HepG2 (cell line): ENCODE data around the gene LAMA5. TPM values are rescaled to one million over a fixed set of nuclear protein-coding genes. Genes with fewer than 3 reads are reported as not detected.

Source experiments
- BRF2 ChIP-seq: sonication (generic); formaldehyde crosslinking; IDR thresholded peaks from 2 replicates; pipeline ENCODE4 v1.8.1; 2022; ENCODE audit warnings: mild to moderate bottlenecking, missing genetic modification reagents
- CSRNP2 ChIP-seq: sonication (generic); formaldehyde crosslinking; conservative IDR thresholded peaks from 2 replicates; pipeline ENCODE4 v1.8.0; 2022; ENCODE audit warnings: low read depth, missing genetic modification reagents
- E2F2 ChIP-seq: sonication (generic); formaldehyde crosslinking; IDR thresholded peaks from 2 replicates; pipeline ENCODE4 v1.4.0; 2020; ENCODE audit warnings: missing genetic modification reagents, borderline replicate concordance
- FOXC1 ChIP-seq: sonication (generic); formaldehyde crosslinking; IDR thresholded peaks from 2 replicates; pipeline ENCODE4 v1.8.0; 2022; ENCODE audit warnings: mild to moderate bottlenecking, missing genetic modification reagents, borderline replicate concordance
- HOXA3 ChIP-seq: sonication (generic); formaldehyde crosslinking; IDR thresholded peaks from 2 replicates; pipeline ENCODE4 v1.5.0; 2020; ENCODE audit warnings: missing genetic modification reagents
- MIXL1 ChIP-seq: IDR thresholded peaks from 2 replicates; pipeline ENCODE4 v1.6.1; 2016
- MLLT10 ChIP-seq: sonication (generic); formaldehyde crosslinking; IDR thresholded peaks from 2 replicates; pipeline ENCODE4 v1.4.0; 2020; ENCODE audit warnings: missing genetic modification reagents
- NR0B2 ChIP-seq: sonication (generic); formaldehyde crosslinking; IDR thresholded peaks from 2 replicates; pipeline ENCODE4 v1.4.0; 2020; ENCODE audit warnings: mild to moderate bottlenecking, missing genetic modification reagents
- NR1H2 ChIP-seq: sonication (generic); formaldehyde crosslinking; IDR thresholded peaks from 2 replicates; pipeline ENCODE4 v1.8.1; 2022; ENCODE audit warnings: low read depth, missing genetic modification reagents, borderline replicate concordance
- PAXIP1 ChIP-seq: sonication (generic); formaldehyde crosslinking; conservative IDR thresholded peaks from 2 replicates; pipeline ENCODE4 v1.4.0; 2020; ENCODE audit warnings: mild to moderate bottlenecking, missing genetic modification reagents, moderate library complexity
- SPEN ChIP-seq: sonication (generic); formaldehyde crosslinking; IDR thresholded peaks from 2 replicates; pipeline ENCODE4 v1.5.1; 2020; ENCODE audit warnings: low read depth, mild to moderate bottlenecking, missing genetic modification reagents
- TBP ChIP-seq: sonication (generic); formaldehyde crosslinking; IDR thresholded peaks from 2 replicates; pipeline ENCODE4 v1.5.0; 2020; ENCODE audit warnings: missing genetic modification reagents
- ZBTB10 ChIP-seq: sonication (generic); formaldehyde crosslinking; IDR thresholded peaks from 2 replicates; pipeline ENCODE4 v1.4.0; 2020; ENCODE audit warnings: missing genetic modification reagents, borderline replicate concordance
- ZNF513 ChIP-seq: sonication (generic); formaldehyde crosslinking; conservative IDR thresholded peaks from 2 replicates; pipeline ENCODE4 v1.5.0; 2020; ENCODE audit warnings: missing genetic modification reagents
- ZNF619 ChIP-seq: sonication (generic); formaldehyde crosslinking; IDR thresholded peaks from 2 replicates; pipeline ENCODE4 v1.4.0; 2020; ENCODE audit warnings: mild to moderate bottlenecking, missing genetic modification reagents
- polyA plus RNA-seq, 8 experiments: library from polyadenylated mRNA; depleted of rRNA in 3 of 8; stranded (reverse) in 7 of 8; unstranded in 1 of 8; fragments of >200 nt; fragmentation: Illumina TruSeq in 4 of 8; extraction: Trizol in 4 of 8; gene quantifications; 2 replicates each; pipeline versions ENCODE4 v1.2.1 to v1.2.3, GENCODE V29; 2011 to 2016; ENCODE audit warnings: low read depth in 4 of 8, missing spikeins in 1 of 8, mixed read lengths in 1 of 8; ENCODE audit not compliant: insufficient read depth in 1 of 8
- total RNA-seq, 5 experiments: library from RNA; depleted of rRNA; stranded (reverse); fragments of >200 nt; fragmentation: Illumina TruSeq; extraction: Trizol; gene quantifications; 2 replicates each; pipeline ENCODE4 v1.2.3, GENCODE V29; 2016; ENCODE audit warnings: low read depth in 1 of 5

LAMA5 gene
- total and polyA plus RNA-seq, 2 of the 13 experiments (the other 11 are each of a cell fraction or from before 2014, with no cell fraction given): 21.0 to 44.7 TPM

GRCh38 chr20:62309198-62309944 lies 57.7 kb downstream of the LAMA5 start (continued):
- TF ChIP-seq CSRNP2 (CRISPR knock-in tag): no peak
- TF ChIP-seq ZNF619 (CRISPR knock-in tag): no peak
- no peak for TF ChIP-seq PAXIP1 (CRISPR knock-in tag)
- TF ChIP-seq FOXC1 (CRISPR knock-in tag): no peak
- TF ChIP-seq HOXA3 (CRISPR knock-in tag): no peak
- TF ChIP-seq E2F2 (CRISPR knock-in tag): no peak
- no peak for TF ChIP-seq ZBTB10 (CRISPR knock-in tag)
- TF ChIP-seq SPEN (CRISPR knock-in tag): no peak
- TF ChIP-seq MLLT10 (CRISPR knock-in tag): no peak
- TF ChIP-seq NR1H2 (CRISPR knock-in tag): no peak
- TF ChIP-seq NR0B2 (CRISPR knock-in tag): no peak
- TF ChIP-seq TBP (CRISPR knock-in tag): no peak
- no peak for TF ChIP-seq ZNF513 (CRISPR knock-in tag)
- TF ChIP-seq BRF2 (CRISPR knock-in tag): no peak
- no peak for TF ChIP-seq MIXL1 (CRISPR knock-in tag)
